ENCODE measurements around the gene HLA-E.

DNA sequence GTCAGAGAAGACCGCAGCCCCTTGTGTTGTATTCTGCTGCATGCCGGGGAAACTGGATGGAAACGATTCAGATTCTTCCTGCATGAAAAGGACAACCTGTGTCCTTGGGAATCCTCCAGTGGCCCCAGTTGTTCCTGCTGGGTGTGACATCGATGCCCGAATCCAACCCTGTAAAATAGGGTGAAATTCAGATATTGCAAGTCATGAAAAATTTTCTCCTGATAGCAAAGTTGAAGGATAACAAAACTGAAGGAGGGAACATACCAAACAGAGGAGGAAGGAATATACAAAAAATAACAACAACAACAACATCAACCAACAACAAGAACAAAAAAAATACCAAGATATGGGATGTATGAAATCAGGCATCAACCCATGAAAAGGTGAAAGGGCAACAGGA, 28.3 kb upstream of the HLA-E start:
- TF ChIP-seq, protein P1, sequence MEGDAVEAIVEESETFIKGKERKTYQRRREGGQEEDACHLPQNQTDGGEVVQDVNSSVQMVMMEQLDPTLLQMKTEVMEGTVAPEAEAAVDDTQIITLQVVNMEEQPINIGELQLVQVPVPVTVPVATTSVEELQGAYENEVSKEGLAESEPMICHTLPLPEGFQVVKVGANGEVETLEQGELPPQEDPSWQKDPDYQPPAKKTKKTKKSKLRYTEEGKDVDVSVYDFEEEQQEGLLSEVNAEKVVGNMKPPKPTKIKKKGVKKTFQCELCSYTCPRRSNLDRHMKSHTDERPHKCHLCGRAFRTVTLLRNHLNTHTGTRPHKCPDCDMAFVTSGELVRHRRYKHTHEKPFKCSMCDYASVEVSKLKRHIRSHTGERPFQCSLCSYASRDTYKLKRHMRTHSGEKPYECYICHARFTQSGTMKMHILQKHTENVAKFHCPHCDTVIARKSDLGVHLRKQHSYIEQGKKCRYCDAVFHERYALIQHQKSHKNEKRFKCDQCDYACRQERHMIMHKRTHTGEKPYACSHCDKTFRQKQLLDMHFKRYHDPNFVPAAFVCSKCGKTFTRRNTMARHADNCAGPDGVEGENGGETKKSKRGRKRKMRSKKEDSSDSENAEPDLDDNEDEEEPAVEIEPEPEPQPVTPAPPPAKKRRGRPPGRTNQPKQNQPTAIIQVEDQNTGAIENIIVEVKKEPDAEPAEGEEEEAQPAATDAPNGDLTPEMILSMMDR (conservative IDR thresholded peaks at IDR 0.05; ENCODE audit: low read length): no peak
- no peak for TF ChIP-seq EZH2phosphoT487 (IDR thresholded peaks at IDR 0.05; ENCODE audit: borderline replicate concordance)

All from Loucy (cell line).